Activated T-cell treated with anti-CD3 and anti-CD28 coated beads for 4 hours (primary cell): ENCODE results near the gene GCNT1.
"Not testable (repeated sequence)": the region's sequence is repeated elsewhere in the genome, so short reads cannot be mapped to it uniquely, and the experiment has no call there.

Source experiments
- DNase-seq: peaks from one replicate; pipeline ENCODE4 v3.0.0-alpha.2; 2020

Gene GCNT1

GRCh38 chr9:76444322-76444929 lies 14.6 kb upstream of the GCNT1 start:
- DNase-seq, result no peak

- DNase-seq, result no peak
Observed at GRCh38 chr9:76445976-76446375, 13.0 kb upstream of the GCNT1 start.

GRCh38 chr9:76448501-76448900 lies 10.5 kb upstream of the GCNT1 start:
- no peak for DNase-seq

- no peak for DNase-seq
Observed at GRCh38 chr9:76451234-76451633, 7.7 kb upstream of the GCNT1 start.

- no peak for DNase-seq
Observed at GRCh38 chr9:76452839-76453238, 6.1 kb upstream of the GCNT1 start.

GRCh38 chr9:76453785-76454184 lies 5.2 kb upstream of the GCNT1 start:
- no peak for DNase-seq

- DNase-seq, result no peak
Observed at GRCh38 chr9:76454311-76454710, 4.7 kb upstream of the GCNT1 start.

- no peak for DNase-seq
Observed at GRCh38 chr9:76456202-76456926, 2.6 kb upstream of the GCNT1 start.

- DNase-seq, result no peak
Observed at GRCh38 chr9:76459694-76460635, 983 bp downstream of the GCNT1 start.

GRCh38 chr9:76462126-76462525 lies 3.1 kb downstream of the GCNT1 start:
- DNase-seq, result no peak

- no peak for DNase-seq
Observed at GRCh38 chr9:76463211-76463610, 4.2 kb downstream of the GCNT1 start.

GRCh38 chr9:76464706-76465105 lies 5.7 kb downstream of the GCNT1 start:
- no peak for DNase-seq

- DNase-seq, result no peak
Observed at GRCh38 chr9:76465442-76466298, 6.7 kb downstream of the GCNT1 start.

GRCh38 chr9:76466299-76466605 lies 7.3 kb downstream of the GCNT1 start:
- no peak for DNase-seq

GRCh38 chr9:76474419-76474818 lies 15.4 kb downstream of the GCNT1 start:
- DNase-seq, result no peak

- no peak for DNase-seq
Observed at GRCh38 chr9:76475686-76476085, 16.7 kb downstream of the GCNT1 start.

- not testable (repeated sequence) for DNase-seq
Observed at GRCh38 chr9:76477818-76478217, 18.8 kb downstream of the GCNT1 start.

GRCh38 chr9:76478226-76478625 lies 19.2 kb downstream of the GCNT1 start:
- no peak for DNase-seq

- not testable (repeated sequence) for DNase-seq
Observed at GRCh38 chr9:76479337-76479736, 20.4 kb downstream of the GCNT1 start.

- no peak for DNase-seq
Observed at GRCh38 chr9:76486151-76486550, 27.2 kb downstream of the GCNT1 start.

- no peak for DNase-seq
Observed at GRCh38 chr9:76490249-76490990, 31.4 kb downstream of the GCNT1 start.

GRCh38 chr9:76491056-76491455 lies 32.1 kb downstream of the GCNT1 start:
- not testable (repeated sequence) for DNase-seq
